Prostate gland (tissue), 2 donors: ENCODE results near the gene WDR59. TPM values are rescaled to one million over a fixed set of nuclear protein-coding genes. Genes with fewer than 3 reads are reported as not detected.

Experiments used
- DNase-seq: peaks from one replicate; pipeline ENCODE4 v3.0.0-alpha.2; 2019; ENCODE audit warnings: low spot score
- H3K27ac ChIP-seq, 2 donors: fragments of 200-600 bp; sonication (generic); 2 replicates each; pipeline ENCODE4 v1.5.1; 2017 to 2019
- H3K27me3 ChIP-seq: fragments of 200-600 bp; sonication (generic); replicated peaks from 2 replicates; pipeline ENCODE4 v1.5.1; 2019; ENCODE audit not compliant: insufficient read depth
- H3K36me3 ChIP-seq, 2 donors: fragments of 200-600 bp; sonication (generic); 1 replicate in 1 of 2; 2 replicates in 1 of 2; pipeline versions ENCODE4 v1.5.1 to v1.8.1; 2017 to 2019
- H3K4me1 ChIP-seq: fragments of 200-600 bp; sonication (generic); replicated peaks from 2 replicates; pipeline ENCODE4 v1.5.1; 2019
- H3K4me3 ChIP-seq, 2 donors: fragments of 200-600 bp; sonication (generic); 2 replicates each; pipeline ENCODE4 v1.5.1; 2017 to 2019
- H3K9me3 ChIP-seq: fragments of 200-600 bp; sonication (generic); 2 replicates; pipeline ENCODE4 v1.5.1; 2017
- CTCF ChIP-seq, 4 experiments: fragments of 200-600 bp in 2 of 4; fragments of 450-650 bp in 2 of 4; sonication (generic) in 2 of 4; IDR thresholded peaks; 1 replicate in 3 of 4; 2 replicates in 1 of 4; pipeline ENCODE4 v1.5.1; 2016 to 2019; ENCODE audit warnings: antibody characterized with exemption in 4 of 4, mild to moderate bottlenecking in 2 of 4, moderate library complexity in 2 of 4
- POLR2A ChIP-seq: fragments of 450-650 bp; IDR thresholded peaks from one replicate; pipeline ENCODE4 v1.6.1; 2016; ENCODE audit warnings: antibody characterized with exemption, mild to moderate bottlenecking
- POLR2AphosphoS5 ChIP-seq: sonication (generic); formaldehyde crosslinking; IDR thresholded peaks from one replicate; pipeline ENCODE4 v1.6.1; 2017; ENCODE audit warnings: antibody characterized with exemption
- whole genome bisulfite sequencing: methylation state at CpG from one replicate; pipeline ENCODE4 v1.1.5; 2018; 5-methylcytosine and 5-hydroxymethylcytosine counted together
- intact Hi-C: fragments of 100-400 bp; cut with DNase I; formaldehyde crosslinking; loops from one replicate; pipeline ENCODE4 v1.14.2; 2022
- total RNA-seq, 2 donors: library from RNA; depleted of rRNA; stranded (reverse); fragments of >200 nt; gene quantifications; one replicate each; pipeline ENCODE4 v1.1.0, GENCODE V29; 2016

Gene WDR59
- total RNA-seq, 2 donors from 2014 or later: 38.5 to 62.6 TPM

GRCh38 chr16:74954763-74955162 lies 30.2 kb downstream of the WDR59 start:
- no peak for DNase-seq
- TF ChIP-seq POLR2AphosphoS5 (no peak), CTCF (IDR thresholded peaks at IDR 0.05) (no peak), POLR2A (no peak)
- WGBS: 89% methylated on average over 4 of the region's 4 CpGs

GRCh38 chr16:74951681-74952080 lies 33.2 kb downstream of the WDR59 start:
- Histone ChIP-seq H3K27me3 (no peaks in the 10 kb centered on the region), H3K27ac (no peak overlapping the region), H3K4me1 (no peaks in the 10 kb centered on the region), H3K9me3 (no peaks in the 10 kb centered on the region), H3K36me3 (peaks cover 0 to 7% of the 10 kb centered on the region in 2 donors), H3K4me3 (no peak overlapping the region)
- no peak for DNase-seq
- intact Hi-C loops: no loop called here
- TF ChIP-seq POLR2AphosphoS5 (no peak), CTCF (IDR thresholded peaks at IDR 0.05) (no peak), POLR2A (no peak)
- 79% methylated on average over 4 of the region's 4 CpGs for WGBS

More at GRCh38 chr16:74954763-74955162, 30.2 kb downstream of the WDR59 start:
- Histone ChIP-seq H3K36me3 (peaks cover 0 to 7% of the 10 kb centered on the region in 2 donors), H3K4me3 (no peak overlapping the region), H3K9me3 (no peaks in the 10 kb centered on the region), H3K4me1 (no peaks in the 10 kb centered on the region), H3K27me3 (no peaks in the 10 kb centered on the region), H3K27ac (no peak overlapping the region)
- intact Hi-C loops: no loop called here

- 93% methylated on average over 11 of the region's 11 CpGs for WGBS
- Histone ChIP-seq H3K36me3 (peaks cover 0 to 2% of the 10 kb centered on the region in 2 donors), H3K27ac (no peak overlapping the region), H3K4me3 (no peak overlapping the region), H3K4me1 (no peaks in the 10 kb centered on the region), H3K9me3 (no peaks in the 10 kb centered on the region), H3K27me3 (no peaks in the 10 kb centered on the region)
- no peak for TF ChIP-seq CTCF (IDR thresholded peaks at IDR 0.05)
- no peak for TF ChIP-seq POLR2A
- TF ChIP-seq POLR2AphosphoS5: no peak
- intact Hi-C loops: no loop called here
- DNase-seq: no peak
Observed at GRCh38 chr16:74951206-74951605, 33.7 kb downstream of the WDR59 start.

- Histone ChIP-seq H3K27me3 (no peaks in the 10 kb centered on the region), H3K36me3 (no peaks in the 10 kb centered on the region), H3K4me1 (no peaks in the 10 kb centered on the region), H3K27ac (no peak overlapping the region), H3K9me3 (no peaks in the 10 kb centered on the region), H3K4me3 (no peak overlapping the region)
- WGBS: 89% methylated on average over 7 of the region's 7 CpGs
- DNase-seq: no peak
- intact Hi-C loops: no loop called here
- TF ChIP-seq POLR2A: no peak
- TF ChIP-seq CTCF (IDR thresholded peaks at IDR 0.05): no peak
- TF ChIP-seq POLR2AphosphoS5: no peak
Observed at GRCh38 chr16:74950511-74950910, 34.4 kb downstream of the WDR59 start.

GRCh38 chr16:74949309-74949708 lies 35.6 kb downstream of the WDR59 start:
- no peaks in the 10 kb centered on the region for H3K36me3 ChIP-seq
- H3K4me3 ChIP-seq: no peak overlapping the region
- H3K27ac ChIP-seq: no peak overlapping the region
- H3K27me3 ChIP-seq: no peaks in the 10 kb centered on the region
- intact Hi-C loops: no loop called here
- no peak for DNase-seq
- WGBS: 97% methylated on average over 3 of the region's 3 CpGs
- H3K9me3 ChIP-seq: no peaks in the 10 kb centered on the region
- no peak for TF ChIP-seq POLR2AphosphoS5
- TF ChIP-seq CTCF (IDR thresholded peaks at IDR 0.05): no peak
- no peak for TF ChIP-seq POLR2A
- no peaks in the 10 kb centered on the region for H3K4me1 ChIP-seq
